Thyroid gland (tissue), 4 donors: ENCODE measurements around the gene PDLIM4. TPM values are rescaled to one million over a fixed set of nuclear protein-coding genes. Genes with fewer than 3 reads are reported as not detected.

Source experiments
- DNase-seq, 2 donors: peaks; one replicate each; pipeline ENCODE4 v3.0.0-alpha.2; 2019
- H3K27ac ChIP-seq, 3 donors: fragments of 200-600 bp; sonication (generic); 1 replicate in 2 of 3; 2 replicates in 1 of 3; pipeline ENCODE4 v1.5.1; 2016 to 2019; ENCODE audit warnings: mild to moderate bottlenecking in 1 of 3, moderate library complexity in 1 of 3
- H3K27me3 ChIP-seq: fragments of 200-600 bp; sonication (generic); one replicate; pipeline ENCODE4 v1.5.1; 2019
- H3K36me3 ChIP-seq, 2 donors: fragments of 200-600 bp; sonication (generic); one replicate each; pipeline ENCODE4 v1.5.1; 2016 to 2019
- H3K4me1 ChIP-seq, 2 donors: fragments of 200-600 bp; sonication (generic); one replicate each; pipeline ENCODE4 v1.5.1; 2017 to 2019
- H3K4me3 ChIP-seq, 3 donors: fragments of 200-600 bp; sonication (generic); replicated peaks in 1 of 3; 1 replicate in 2 of 3; 2 replicates in 1 of 3; pipeline ENCODE4 v1.5.1; 2016; ENCODE audit warnings: mild to moderate bottlenecking in 1 of 3
- H3K9me3 ChIP-seq: fragments of 200-600 bp; sonication (generic); one replicate; pipeline ENCODE4 v1.5.1; 2017
- POLR2A ChIP-seq, 2 donors: fragments of 450-650 bp; IDR thresholded peaks; one replicate each; pipeline ENCODE4 v1.6.1; 2017; ENCODE audit warnings: antibody characterized with exemption in 2 of 2, mild to moderate bottlenecking in 2 of 2, moderate library complexity in 1 of 2
- WGBS, 2 donors: methylation state at CpG; one replicate each; pipeline ENCODE4 v1.1.5; 2017; 5-methylcytosine and 5-hydroxymethylcytosine counted together
- intact Hi-C: fragments of 100-400 bp; cut with DNase I; formaldehyde crosslinking; loops from one replicate; pipeline ENCODE4 v1.15.1; 2023
- total RNA-seq, 4 donors: library from RNA; depleted of rRNA; stranded (reverse); fragments of >200 nt; gene quantifications; one replicate each; pipeline ENCODE4 v1.2.3, GENCODE V29; 2016
- TF ChIP-seq, protein P1 (sequence below), 6 experiments: fragments of 200-600 bp in 3 of 6; fragments of 450-650 bp in 3 of 6; sonication (generic) in 3 of 6; IDR thresholded peaks; one replicate each; pipeline ENCODE4 v1.5.1; 2016 to 2019; ENCODE audit warnings: antibody characterized with exemption in 6 of 6, mild to moderate bottlenecking in 2 of 6, inconsistent platforms in 1 of 6, moderate library complexity in 1 of 6

Gene PDLIM4
- total RNA-seq, 4 donors from 2014 or later, result 6.0 to 25.4 (median 13.3) TPM

DNA sequence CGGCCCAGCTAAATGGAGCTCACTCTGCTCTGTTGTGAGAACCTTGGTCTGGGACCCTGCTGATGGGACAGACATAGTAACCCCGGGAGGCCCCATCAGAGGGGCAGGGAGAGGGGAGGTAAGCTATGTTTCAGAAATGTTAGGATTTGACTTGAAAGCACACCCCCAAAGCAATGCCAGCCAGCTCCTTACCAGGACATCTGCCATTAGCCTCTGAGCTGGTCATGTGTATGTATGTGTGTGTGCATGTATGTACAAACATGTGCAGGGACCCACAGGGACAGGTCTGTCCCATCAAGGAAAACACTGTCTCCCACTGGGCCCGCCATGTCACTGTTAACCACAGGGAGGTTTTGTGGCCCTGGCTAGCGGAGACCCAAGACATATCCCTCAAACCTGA, 51.2 kb downstream of the PDLIM4 start:
- H3K4me3 ChIP-seq, result no peak overlapping the region
- intact Hi-C loops, result no loop called here
- H3K27me3 ChIP-seq, result no peaks in the 10 kb centered on the region
- no peak for DNase-seq
- no peaks in the 10 kb centered on the region for H3K36me3 ChIP-seq
- TF ChIP-seq, protein P1, sequence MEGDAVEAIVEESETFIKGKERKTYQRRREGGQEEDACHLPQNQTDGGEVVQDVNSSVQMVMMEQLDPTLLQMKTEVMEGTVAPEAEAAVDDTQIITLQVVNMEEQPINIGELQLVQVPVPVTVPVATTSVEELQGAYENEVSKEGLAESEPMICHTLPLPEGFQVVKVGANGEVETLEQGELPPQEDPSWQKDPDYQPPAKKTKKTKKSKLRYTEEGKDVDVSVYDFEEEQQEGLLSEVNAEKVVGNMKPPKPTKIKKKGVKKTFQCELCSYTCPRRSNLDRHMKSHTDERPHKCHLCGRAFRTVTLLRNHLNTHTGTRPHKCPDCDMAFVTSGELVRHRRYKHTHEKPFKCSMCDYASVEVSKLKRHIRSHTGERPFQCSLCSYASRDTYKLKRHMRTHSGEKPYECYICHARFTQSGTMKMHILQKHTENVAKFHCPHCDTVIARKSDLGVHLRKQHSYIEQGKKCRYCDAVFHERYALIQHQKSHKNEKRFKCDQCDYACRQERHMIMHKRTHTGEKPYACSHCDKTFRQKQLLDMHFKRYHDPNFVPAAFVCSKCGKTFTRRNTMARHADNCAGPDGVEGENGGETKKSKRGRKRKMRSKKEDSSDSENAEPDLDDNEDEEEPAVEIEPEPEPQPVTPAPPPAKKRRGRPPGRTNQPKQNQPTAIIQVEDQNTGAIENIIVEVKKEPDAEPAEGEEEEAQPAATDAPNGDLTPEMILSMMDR (IDR thresholded peaks at IDR 0.05), result no peak
- TF ChIP-seq POLR2A (IDR thresholded peaks at IDR 0.05), result no peak
- H3K4me1 ChIP-seq, result peaks cover 0 to 6% of the 10 kb centered on the region in 2 donors
- H3K9me3 ChIP-seq, result no peaks in the 10 kb centered on the region
- no peak overlapping the region for H3K27ac ChIP-seq
- 94 to 97% methylated on average over 4 of the region's 4 CpGs for WGBS, 2 donors

DNA sequence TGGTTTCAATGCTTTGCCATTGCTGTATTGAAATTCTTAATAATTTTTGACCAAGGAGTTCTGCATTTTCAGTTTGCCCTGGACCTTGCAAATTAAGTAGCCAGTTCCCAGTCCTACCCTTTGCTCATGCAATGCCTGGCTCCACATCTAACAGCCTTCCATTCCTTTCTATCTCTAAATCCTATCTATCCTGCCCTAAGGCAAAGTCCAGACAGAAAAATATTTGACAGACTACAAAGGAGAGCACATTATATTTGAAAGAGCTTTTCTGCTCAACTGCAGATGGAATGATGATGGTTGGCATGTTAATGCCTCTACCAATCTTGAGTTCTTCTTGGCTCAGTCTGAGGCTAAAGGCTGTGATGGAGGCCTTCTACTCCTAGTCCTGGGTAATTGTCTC, 52.2 kb downstream of the PDLIM4 start:
- no peak for DNase-seq

DNA sequence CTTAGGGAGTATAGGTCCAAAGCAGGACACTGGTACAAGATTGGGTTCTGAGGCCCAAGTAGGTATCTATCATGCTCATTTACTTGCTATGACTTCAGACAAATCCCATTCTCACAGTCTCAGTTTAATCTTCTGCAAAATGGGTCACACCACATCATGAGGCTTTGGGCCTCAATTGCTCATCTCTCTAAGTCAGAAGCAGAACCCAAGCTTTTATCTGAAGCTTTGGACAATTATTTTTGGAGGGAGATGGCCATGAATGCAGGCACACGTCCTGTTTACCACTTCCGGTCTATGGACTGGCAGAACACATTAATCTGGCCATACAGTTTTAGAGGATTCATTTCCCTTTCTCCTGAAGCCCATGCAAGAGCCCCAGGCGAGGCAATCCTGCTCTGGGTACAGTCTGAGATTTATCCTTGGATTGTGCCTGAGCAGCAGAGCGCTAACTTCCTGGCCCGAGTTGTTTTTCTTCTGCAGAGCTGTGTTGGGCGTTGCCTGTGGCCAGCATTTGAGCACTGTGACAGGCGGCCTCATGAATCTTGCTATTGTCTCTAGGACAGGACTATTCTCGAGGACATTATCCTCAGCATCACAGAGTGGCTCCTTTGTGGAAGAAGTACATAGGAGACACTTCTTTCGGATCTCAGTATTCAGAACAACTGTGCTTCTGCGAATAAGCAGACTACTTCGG, 52.8 kb downstream of the PDLIM4 start:
- 46 to 54% methylated on average over 11 of the region's 11 CpGs for WGBS, 2 donors

More for the DNA sequence above, 52.2 kb downstream of the PDLIM4 start:
- intact Hi-C loops, result no loop called here
- Histone ChIP-seq H3K27ac (no peak overlapping the region), H3K36me3 (no peaks in the 10 kb centered on the region), H3K9me3 (no peaks in the 10 kb centered on the region), H3K27me3 (no peaks in the 10 kb centered on the region), H3K4me1 (peaks cover 0 to 6% of the 10 kb centered on the region in 2 donors), H3K4me3 (no peak overlapping the region)
- no peak for TF ChIP-seq POLR2A (IDR thresholded peaks at IDR 0.05)
- TF ChIP-seq, protein P1 (IDR thresholded peaks at IDR 0.05), result no peak

DNA sequence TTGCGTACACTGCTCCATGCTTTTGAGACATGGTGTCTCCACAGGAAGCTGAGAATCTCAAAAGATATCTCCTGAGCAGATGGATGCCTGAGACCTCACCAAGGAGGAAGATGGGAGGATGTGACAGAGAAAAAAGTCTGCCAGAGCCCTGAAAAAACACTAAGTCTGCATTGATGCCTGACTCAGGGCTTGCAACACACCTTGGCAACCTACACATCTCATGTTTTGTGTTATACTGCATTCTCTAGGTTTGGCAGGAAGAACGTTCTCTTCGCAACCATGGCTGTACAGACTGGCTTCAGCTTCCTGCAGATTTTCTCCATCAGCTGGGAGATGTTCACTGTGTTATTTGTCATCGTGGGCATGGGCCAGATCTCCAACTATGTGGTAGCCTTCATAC, 55.9 kb downstream of the PDLIM4 start:
- TF ChIP-seq, protein P1 (IDR thresholded peaks at IDR 0.05), result no peak
- TF ChIP-seq POLR2A (IDR thresholded peaks at IDR 0.05), result no peak
- no peak for DNase-seq
- Histone ChIP-seq H3K4me3 (no peak overlapping the region), H3K4me1 (peaks cover 0 to 6% of the 10 kb centered on the region in 2 donors), H3K27me3 (no peaks in the 10 kb centered on the region), H3K27ac (no peak overlapping the region), H3K36me3 (no peaks in the 10 kb centered on the region), H3K9me3 (no peaks in the 10 kb centered on the region)
- intact Hi-C loops, result no loop called here
- WGBS, 2 donors, result 95 to 98% methylated on average over 4 of the region's 4 CpGs

More for the DNA sequence above, 52.8 kb downstream of the PDLIM4 start:
- intact Hi-C loops, result no loop called here
- Histone ChIP-seq H3K4me3 (no peak overlapping the region), H3K9me3 (no peaks in the 10 kb centered on the region), H3K4me1 (peaks cover 0 to 6% of the 10 kb centered on the region in 2 donors), H3K27me3 (no peaks in the 10 kb centered on the region), H3K27ac (no peak overlapping the region), H3K36me3 (no peaks in the 10 kb centered on the region)
- TF ChIP-seq, protein P1 (IDR thresholded peaks at IDR 0.05), result no peak
- TF ChIP-seq POLR2A (IDR thresholded peaks at IDR 0.05), result no peak
- no peak for DNase-seq

DNA sequence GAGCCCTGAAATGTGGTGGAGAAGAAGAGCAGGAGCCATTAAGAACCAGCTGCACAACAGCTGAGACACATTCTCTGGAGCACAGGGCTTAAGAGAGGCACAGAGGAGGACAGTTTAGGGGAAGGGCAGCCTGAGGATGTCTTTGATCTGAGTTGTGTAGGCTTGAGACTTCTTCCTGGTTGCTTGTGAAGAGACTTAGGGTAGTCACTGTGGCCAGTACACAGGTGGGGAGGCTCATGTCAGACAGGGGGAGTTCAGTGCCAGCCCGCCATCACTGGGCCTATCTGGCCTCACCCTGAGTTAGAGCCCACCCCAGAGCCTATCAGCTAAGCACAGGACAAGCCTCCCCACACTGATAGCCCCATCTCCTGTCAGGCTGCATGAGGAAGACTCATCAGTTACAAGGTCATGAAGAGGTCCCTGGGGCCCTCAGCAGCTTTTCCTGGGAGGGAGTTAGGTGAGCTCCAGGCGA, 56.5 kb downstream of the PDLIM4 start:
- Histone ChIP-seq H3K27me3 (no peaks in the 10 kb centered on the region), H3K4me3 (no peak overlapping the region), H3K4me1 (peaks cover 0 to 6% of the 10 kb centered on the region in 2 donors), H3K36me3 (no peaks in the 10 kb centered on the region), H3K9me3 (no peaks in the 10 kb centered on the region), H3K27ac (no peak overlapping the region)
- WGBS, 2 donors, result 94 to 100% methylated on average over 1 to 2 of the region's 2 CpGs
- TF ChIP-seq, protein P1 (IDR thresholded peaks at IDR 0.05), result no peak
- no peak for TF ChIP-seq POLR2A (IDR thresholded peaks at IDR 0.05)
- intact Hi-C loops, result no loop called here
- no peak for DNase-seq
